Endothelial cell of umbilical vein (primary cell): Measurements from ENCODE around the gene TNFAIP1. TPM values are rescaled to one million over a fixed set of nuclear protein-coding genes. Genes with fewer than 3 reads are reported as not detected.

ENCODE experiments used
- BruUV-seq: library from RNA; stranded (reverse); fragments of 400-500 nt; replicated peaks from 2 replicates; lab custom pipeline; 2021; lab: Mats Ljungman, UMichigan
- CTCF ChIA-PET: fragments of 300-600, 350-600 bp; sonication (Branson Sonifier 250); formaldehyde crosslinking; loops from one replicate; lab custom pipeline; 2021; ENCODE audit warnings: antibody characterized with exemption, inconsistent platforms; lab: Charles Lee
- POLR2A ChIA-PET: fragments of 300-600, 350-600 bp; sonication (Branson Sonifier 250); formaldehyde crosslinking; loops from one replicate; lab custom pipeline; 2021; ENCODE audit warnings: antibody characterized with exemption, inconsistent platforms; lab: Charles Lee
- DNase-seq: peaks from one replicate; pipeline ENCODE4 v3.0.0-alpha.2; 2011; ENCODE audit warnings: low read depth, low spot score
- FAIRE-seq: peaks from 2 replicates; lab custom pipeline; 2011; peaks lifted over from hg19 to GRCh38; lab: Jason Lieb, UNC
- H2AFZ ChIP-seq: 2 replicates; pipeline ENCODE4 v1.6.0; 2012; ENCODE audit warnings: low read depth, low read length, control low read depth, inconsistent platforms
- H3K27ac ChIP-seq: 2 replicates; pipeline ENCODE4 v1.5.1; 2011; ENCODE audit warnings: low read depth, mild to moderate bottlenecking, control low read depth, low read length, moderate library complexity; ENCODE audit not compliant: insufficient read depth
- H3K27me3 ChIP-seq, 2 experiments: 2 replicates each; pipeline versions ENCODE4 v1.6.0 to v1.6.1; 2011; ENCODE audit warnings: low read length in 2 of 2, mixed read lengths in 1 of 2; ENCODE audit not compliant: control insufficient read depth in 2 of 2, insufficient read depth in 2 of 2
- H3K36me3 ChIP-seq, 2 experiments: 2 replicates in 1 of 2; 3 replicates in 1 of 2; pipeline ENCODE4 v1.5.1; 2011; ENCODE audit warnings: low read length in 2 of 2, mild to moderate bottlenecking in 1 of 2, moderate library complexity in 1 of 2; ENCODE audit not compliant: control insufficient read depth in 2 of 2, insufficient read depth in 2 of 2; ENCODE audit errors: extremely low read depth in 1 of 2
- H3K4me1 ChIP-seq: 3 replicates; pipeline ENCODE4 v1.5.1; 2011; ENCODE audit warnings: mild to moderate bottlenecking, low read length; ENCODE audit not compliant: control insufficient read depth, insufficient read depth; ENCODE audit errors: extremely low read depth
- H3K4me2 ChIP-seq: 2 replicates; pipeline ENCODE4 v1.6.1; 2011; ENCODE audit warnings: low read length, control low read depth, mixed read lengths; ENCODE audit not compliant: insufficient read depth
- H3K4me3 ChIP-seq, 3 experiments: fragments of 200-600 bp in 1 of 3; sonication (generic), shearing (Covaris generic) in 1 of 3; replicated peaks in 1 of 3; 2 replicates each; pipeline ENCODE4 v1.5.1; 2011 to 2016; ENCODE audit warnings: control low read depth in 3 of 3, low read length in 3 of 3, mild to moderate bottlenecking in 2 of 3, inconsistent platforms in 1 of 3, low read depth in 1 of 3, moderate library complexity in 1 of 3; ENCODE audit not compliant: insufficient read depth in 1 of 3
- H3K79me2 ChIP-seq: 2 replicates; pipeline ENCODE4 v1.6.0; 2012; ENCODE audit warnings: low read length, inconsistent platforms; ENCODE audit not compliant: control insufficient read depth, insufficient read depth
- H3K9ac ChIP-seq: replicated peaks from 2 replicates; pipeline ENCODE3; 2011; ENCODE audit warnings: low read length, control low read depth; ENCODE audit not compliant: insufficient read depth; ENCODE audit errors: extremely low read depth
- H3K9me1 ChIP-seq: replicated peaks from 3 replicates; pipeline ENCODE4 v1.6.0; 2011; ENCODE audit warnings: mild to moderate bottlenecking, low read length; ENCODE audit not compliant: control insufficient read depth, insufficient read depth; ENCODE audit errors: extremely low read depth
- H3K9me3 ChIP-seq: replicated peaks from 2 replicates; pipeline ENCODE4 v1.5.1; 2012; ENCODE audit warnings: low read length, inconsistent platforms; ENCODE audit not compliant: control insufficient read depth, insufficient read depth
- H4K20me1 ChIP-seq: replicated peaks from 2 replicates; pipeline ENCODE3; 2011; ENCODE audit warnings: mild to moderate bottlenecking, low read length; ENCODE audit not compliant: control insufficient read depth, insufficient read depth; ENCODE audit errors: extremely low read depth
- EZH2 ChIP-seq: IDR thresholded peaks from 2 replicates; pipeline ENCODE4 v1.6.1; 2012; ENCODE audit warnings: borderline replicate concordance, low read depth, mild to moderate bottlenecking, moderate library complexity, low read length, inconsistent platforms; ENCODE audit not compliant: severe bottlenecking
- FOS ChIP-seq: IDR thresholded peaks from 2 replicates; pipeline ENCODE4 v1.6.1; 2011; ENCODE audit warnings: mild to moderate bottlenecking, low read length, moderate library complexity, borderline replicate concordance; ENCODE audit not compliant: insufficient read depth
- GATA2 ChIP-seq: IDR thresholded peaks from 2 replicates; pipeline ENCODE4 v1.7.0; 2011; ENCODE audit warnings: low read depth, mild to moderate bottlenecking, moderate library complexity, mixed read lengths, low read length; ENCODE audit not compliant: insufficient read length, insufficient read depth
- JUN ChIP-seq: IDR thresholded peaks from 2 replicates; pipeline ENCODE4 v1.6.1; 2011; ENCODE audit warnings: borderline replicate concordance, low read depth; ENCODE audit not compliant: insufficient read length, insufficient read depth
- MYC ChIP-seq: IDR thresholded peaks from one replicate; pipeline ENCODE4 v1.6.1; 2011; ENCODE audit warnings: mild to moderate bottlenecking, low read depth, low read length
- POLR2A ChIP-seq: IDR thresholded peaks from 2 replicates; pipeline ENCODE4 v1.6.1; 2012; ENCODE audit warnings: low read depth, mild to moderate bottlenecking, control low read depth, low read length
- POLR2AphosphoS5 ChIP-seq: IDR thresholded peaks from 2 replicates; pipeline ENCODE4 v1.6.1; 2012; ENCODE audit warnings: low read depth, mild to moderate bottlenecking, control low read depth, low read length, moderate library complexity; ENCODE audit not compliant: insufficient read depth
- dilution Hi-C: fragments of 300-500 bp; cut with MboI; formaldehyde crosslinking; loops from one replicate; pipeline ENCODE4 v1.15.0; 2019; ENCODE audit warnings: low sequenced_read_pairs; ENCODE audit not compliant: extremely low pct_ligation_motif_present
- intact Hi-C: fragments of 100-400 bp; cut with micrococcal nuclease; formaldehyde crosslinking; loops from one replicate; pipeline ENCODE4 v1.10.0; 2022
- polyA plus RNA-seq, 4 experiments: library from polyadenylated mRNA; depleted of rRNA in 3 of 4; stranded (reverse) in 3 of 4; unstranded in 1 of 4; fragments of >200 nt; gene quantifications; 2 replicates each; pipeline versions ENCODE4 v1.2.1 to v1.2.3, GENCODE V29; 2011 to 2012; ENCODE audit warnings: missing spikeins in 1 of 4
- total RNA-seq: library from RNA; stranded (reverse); gene quantifications from 2 replicates; pipeline ENCODE4 v1.2.3, GENCODE V29; 2021
- TF ChIP-seq, protein P1 (sequence below), 2 donors: IDR thresholded peaks; 1 replicate in 1 of 2; 2 replicates in 1 of 2; pipeline ENCODE4 v1.5.1; 2011; ENCODE audit warnings: low read length in 2 of 2, mild to moderate bottlenecking in 2 of 2, moderate library complexity in 2 of 2, control low read depth in 1 of 2, inconsistent platforms in 1 of 2, low read depth in 1 of 2; ENCODE audit not compliant: insufficient read depth in 1 of 2; ENCODE audit errors: extremely low read depth in 1 of 2
- TF ChIP-seq, protein P2 (sequence below): IDR thresholded peaks from 2 replicates; pipeline ENCODE4 v1.6.1; 2011; ENCODE audit not compliant: insufficient read depth, insufficient read length

The TNFAIP1 gene
- total and polyA plus RNA-seq, 2 donors (not counting 3 experiments of a cell fraction or from before 2014, with no cell fraction given), result 85.7 to 89.6 TPM

GRCh38 chr17:28369684-28370034 is 34.1 kb downstream of the TNFAIP1 start:
- no peak overlapping the region for H3K4me3 ChIP-seq
- dilution Hi-C loops (no loop called here), intact Hi-C loops (loop anchor here (1.0 kb wide), 1 partner anchor 12 kb away; the partner anchor contains the start of gene POLDIP2)
- no peak overlapping the region for H3K9ac ChIP-seq
- H3K36me3 ChIP-seq, result peaks cover 0 to 2% of the 10 kb centered on the region in 2 experiments
- no peaks in the 10 kb centered on the region for H3K9me1 ChIP-seq
- H3K9me3 ChIP-seq, result no peaks in the 10 kb centered on the region
- no peaks in the 10 kb centered on the region for H3K27me3 ChIP-seq
- H2AFZ ChIP-seq, result no peak overlapping the region
- no peaks in the 10 kb centered on the region for H3K79me2 ChIP-seq
- no peaks in the 10 kb centered on the region for H4K20me1 ChIP-seq
- ChIA-PET CTCF (interaction anchor here (1.0 to 6.7 kb wide), 2 partner anchors 23 to 47 kb away, joined by 4 to 36 read pairs; no protein-coding TSS in a partner anchor), POLR2A (no interaction called here)
- no peak overlapping the region for H3K27ac ChIP-seq
- no TSS peak for BruUV-seq
- no peak for TF ChIP-seq EZH2
- TF ChIP-seq JUN, result no peak
- no peak for TF ChIP-seq MYC
- TF ChIP-seq FOS, result no peak
- no peak for TF ChIP-seq GATA2
- TF ChIP-seq, protein P1, sequence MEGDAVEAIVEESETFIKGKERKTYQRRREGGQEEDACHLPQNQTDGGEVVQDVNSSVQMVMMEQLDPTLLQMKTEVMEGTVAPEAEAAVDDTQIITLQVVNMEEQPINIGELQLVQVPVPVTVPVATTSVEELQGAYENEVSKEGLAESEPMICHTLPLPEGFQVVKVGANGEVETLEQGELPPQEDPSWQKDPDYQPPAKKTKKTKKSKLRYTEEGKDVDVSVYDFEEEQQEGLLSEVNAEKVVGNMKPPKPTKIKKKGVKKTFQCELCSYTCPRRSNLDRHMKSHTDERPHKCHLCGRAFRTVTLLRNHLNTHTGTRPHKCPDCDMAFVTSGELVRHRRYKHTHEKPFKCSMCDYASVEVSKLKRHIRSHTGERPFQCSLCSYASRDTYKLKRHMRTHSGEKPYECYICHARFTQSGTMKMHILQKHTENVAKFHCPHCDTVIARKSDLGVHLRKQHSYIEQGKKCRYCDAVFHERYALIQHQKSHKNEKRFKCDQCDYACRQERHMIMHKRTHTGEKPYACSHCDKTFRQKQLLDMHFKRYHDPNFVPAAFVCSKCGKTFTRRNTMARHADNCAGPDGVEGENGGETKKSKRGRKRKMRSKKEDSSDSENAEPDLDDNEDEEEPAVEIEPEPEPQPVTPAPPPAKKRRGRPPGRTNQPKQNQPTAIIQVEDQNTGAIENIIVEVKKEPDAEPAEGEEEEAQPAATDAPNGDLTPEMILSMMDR (IDR thresholded peaks at IDR 0.05; ENCODE audit: extremely low read depth in 1 of 2, insufficient read depth in 1 of 2, low read depth in 1 of 2, low read length in 2 of 2), result no peak
- TF ChIP-seq POLR2AphosphoS5, result no peak
- no peak for TF ChIP-seq POLR2A
- TF ChIP-seq, protein P2, sequence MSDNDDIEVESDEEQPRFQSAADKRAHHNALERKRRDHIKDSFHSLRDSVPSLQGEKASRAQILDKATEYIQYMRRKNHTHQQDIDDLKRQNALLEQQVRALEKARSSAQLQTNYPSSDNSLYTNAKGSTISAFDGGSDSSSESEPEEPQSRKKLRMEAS, result no peak
- FAIRE-seq (no peak), DNase-seq (no peak)
- H3K4me1 ChIP-seq, result peaks cover 13% of the 10 kb centered on the region
- H3K4me2 ChIP-seq, result no peak overlapping the region
